GM21367 (cell line): ENCODE data around the gene TADA2A.
A peak's percentile ranks its signal among the peaks of the same experiment; 100 is the strongest.

Source experiments
- ATAC-seq: cut with Tn5 transposase; IDR thresholded peaks from one replicate; pipeline ENCODE4 v1.9.1; 2021; ENCODE audit not compliant: unreplicated experiment

TADA2A gene

GRCh38 chr17:37406635-37407461, at the start of gene TADA2A, which contains the start of gene ACACA:
TADA2A (plus strand) TSS chr17:37406886; CDS start chr17:37411366, 4,480 bp downstream.
ACACA (minus strand) TSS chr17:37406836; CDS start chr17:37406299, 537 bp downstream.
- peak; percentile 63 for ATAC-seq

GRCh38 chr17:37358098-37358829, 48.4 kb upstream of the TADA2A start:
- peak; percentile 15 for ATAC-seq

DNA sequence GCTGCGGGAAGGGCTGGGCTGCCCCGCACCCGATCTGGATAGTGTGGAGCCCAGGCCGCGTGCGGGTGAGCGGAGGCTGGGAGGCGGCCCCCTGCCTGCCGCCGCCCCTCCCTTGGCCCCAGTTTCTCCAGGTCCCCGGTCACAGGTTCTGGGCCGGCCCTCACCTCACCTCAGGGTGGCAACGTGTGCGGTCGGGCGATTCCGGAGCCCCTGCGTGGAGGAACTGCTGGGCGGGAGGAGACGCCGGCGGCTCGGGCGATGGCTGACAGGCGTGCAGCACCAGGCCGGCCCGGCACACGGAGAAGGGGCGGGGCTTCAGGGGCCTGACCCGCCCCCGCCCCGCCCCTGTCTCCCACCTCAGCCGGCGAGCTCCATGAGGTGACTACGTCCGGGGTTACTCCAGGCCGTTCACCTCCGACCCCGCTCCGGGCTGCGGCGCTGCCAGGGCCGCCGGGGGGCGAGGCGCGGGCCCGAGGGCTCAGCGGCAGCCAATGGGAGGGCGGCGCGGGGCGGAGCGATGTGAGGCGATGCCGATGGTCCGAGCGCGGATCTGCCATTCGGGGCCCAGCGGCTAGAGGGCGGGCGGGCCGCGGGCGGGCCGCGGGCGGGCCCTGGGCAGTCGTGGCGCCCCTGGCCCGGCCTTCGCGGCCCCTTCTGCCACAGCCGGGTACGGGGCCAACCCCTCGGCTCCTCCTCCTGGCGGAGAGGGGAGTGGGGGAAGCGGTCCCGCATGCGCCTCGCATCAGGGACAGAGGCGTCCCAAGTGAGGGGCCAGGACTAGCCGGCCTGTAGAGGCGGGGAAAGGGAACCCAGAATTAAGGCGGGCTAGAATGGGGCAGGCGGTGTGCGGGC, 47.6 kb upstream of the TADA2A start:
- ATAC-seq, result peak; percentile 80

GRCh38 chr17:37359682-37360188, 47.0 kb upstream of the TADA2A start:
- no peak for ATAC-seq

- no peak for ATAC-seq
Measured at GRCh38 chr17:37360632-37361031, 46.1 kb upstream of the TADA2A start.

GRCh38 chr17:37361543-37361942, 45.1 kb upstream of the TADA2A start:
- no peak for ATAC-seq

DNA sequence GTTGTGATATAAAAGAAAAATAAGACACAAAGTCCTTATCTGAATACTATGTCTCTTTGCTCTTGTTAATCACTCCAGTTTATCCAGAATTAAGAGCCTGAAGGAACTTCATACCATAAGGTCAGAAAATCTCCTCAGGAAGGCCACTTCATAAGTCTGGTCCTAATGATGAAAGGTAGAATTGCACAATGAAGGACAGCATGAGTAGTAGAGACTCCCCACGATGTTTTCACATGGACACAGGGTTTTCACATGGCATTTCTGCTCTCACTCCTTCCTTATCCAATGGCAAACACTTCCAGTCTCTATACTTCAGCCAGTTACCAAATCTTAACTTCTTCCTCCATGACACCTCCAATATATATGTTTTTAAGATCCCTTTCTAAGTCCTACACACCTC, 41.1 kb upstream of the TADA2A start:
- ATAC-seq, result no peak

DNA sequence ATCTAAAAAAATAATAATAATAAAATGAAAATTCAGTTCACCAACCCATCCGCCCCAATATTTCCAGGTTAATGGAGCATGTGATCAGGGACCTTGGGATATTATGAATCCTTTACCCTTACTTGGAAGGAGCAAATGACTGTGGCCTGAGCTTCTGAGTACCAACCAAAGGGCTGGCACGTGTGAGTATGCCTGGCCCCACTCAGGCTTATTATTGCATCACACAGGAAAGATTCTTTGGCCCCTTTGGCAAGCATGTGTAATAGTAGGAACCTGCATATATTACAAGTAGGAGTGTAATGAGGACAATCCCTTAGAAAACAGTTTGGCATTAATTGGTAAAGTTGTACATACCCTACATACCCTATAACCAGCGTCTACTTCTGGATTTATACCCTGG, 38.1 kb upstream of the TADA2A start:
- ATAC-seq, result no peak

- ATAC-seq, result no peak
Measured at GRCh38 chr17:37373530-37374159, 33.0 kb upstream of the TADA2A start.

GRCh38 chr17:37375706-37376105, 31.0 kb upstream of the TADA2A start, which contains the start of gene C17orf78:
C17orf78 (plus strand) TSS chr17:37375985; CDS start chr17:37376093, 108 bp downstream.
- ATAC-seq, result no peak

GRCh38 chr17:37382056-37382455, 24.6 kb upstream of the TADA2A start:
- ATAC-seq, result no peak

GRCh38 chr17:37384560-37385149, 22.0 kb upstream of the TADA2A start:
- no peak for ATAC-seq

DNA sequence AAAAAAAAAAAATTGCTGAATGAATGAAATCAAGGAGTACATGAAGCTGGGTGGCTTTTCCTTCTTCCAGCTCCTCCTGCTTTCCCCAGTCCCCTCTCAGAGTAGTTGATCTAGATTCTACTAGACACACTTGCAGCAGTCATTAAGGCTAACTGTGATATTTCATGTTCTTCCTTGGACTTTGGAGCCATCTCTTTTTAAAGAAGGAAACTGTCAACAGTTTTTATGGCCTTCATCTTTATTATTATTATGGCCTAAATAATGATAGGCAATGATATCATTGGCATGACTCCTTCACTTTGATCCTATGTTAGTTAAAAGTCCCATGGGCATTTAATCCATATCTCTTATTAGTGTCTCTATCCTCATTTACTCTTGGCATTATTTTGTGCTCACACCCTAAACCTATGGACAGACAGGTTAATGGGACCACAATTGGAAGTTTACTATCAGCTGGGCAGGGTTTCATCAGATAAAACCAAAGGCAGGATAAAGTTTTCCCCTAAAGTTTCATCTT, 21.2 kb upstream of the TADA2A start:
- ATAC-seq, result no peak

- no peak for ATAC-seq
Measured at GRCh38 chr17:37386462-37386861, 20.2 kb upstream of the TADA2A start.

DNA sequence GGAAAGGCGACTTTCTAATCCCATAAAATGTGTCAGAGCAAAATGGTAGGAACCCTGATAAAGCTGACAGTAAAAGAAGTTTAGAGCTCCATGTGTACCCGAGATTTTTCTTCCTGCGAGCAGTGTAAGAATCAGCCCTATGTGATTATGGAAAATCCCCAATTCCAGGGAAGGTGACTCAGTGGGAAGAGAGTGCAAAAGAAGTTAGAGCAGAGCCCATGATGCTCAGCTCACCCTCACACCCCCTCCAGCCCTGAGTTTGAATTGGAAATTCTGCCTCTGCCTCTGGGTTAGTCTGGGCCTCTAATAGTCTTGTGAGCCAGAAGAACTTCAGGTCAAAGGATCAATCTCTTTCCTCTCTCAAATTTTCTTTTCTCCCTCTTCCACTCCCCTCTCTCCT, 18.4 kb upstream of the TADA2A start:
- ATAC-seq, result no peak

DNA sequence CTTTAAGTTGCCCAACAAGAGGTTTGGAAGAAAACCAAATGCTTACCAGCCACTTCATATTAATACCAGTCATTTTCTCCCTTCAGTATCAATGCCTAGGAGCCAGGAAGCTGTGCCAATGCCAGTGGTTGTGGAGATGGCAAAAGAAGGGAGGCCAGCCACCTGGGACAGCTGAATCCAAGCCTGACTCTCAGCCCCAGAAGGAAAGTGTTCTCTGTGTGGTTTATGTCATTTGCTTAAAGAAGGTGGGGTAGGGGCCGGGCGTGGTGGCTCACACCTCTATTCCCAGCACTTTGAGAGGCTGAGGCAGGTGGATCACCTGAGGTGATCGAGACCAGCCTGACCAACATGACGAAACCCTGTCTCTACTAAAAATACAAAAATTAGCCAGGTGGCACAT, 17.5 kb upstream of the TADA2A start:
- no peak for ATAC-seq

- ATAC-seq, result no peak
Measured at GRCh38 chr17:37391146-37391545, 15.5 kb upstream of the TADA2A start.

GRCh38 chr17:37392024-37392590, 14.6 kb upstream of the TADA2A start:
- no peak for ATAC-seq

- ATAC-seq, result no peak
Measured at GRCh38 chr17:37393352-37393751, 13.3 kb upstream of the TADA2A start.
